ENCODE data around the gene ZNF576. TPM values are rescaled to one million over a fixed set of nuclear protein-coding genes. Genes with fewer than 3 reads are reported as not detected.

Gene ZNF576
- total and polyA plus RNA-seq, 2 donors (not counting 1 experiment from before 2014, with no cell fraction given), result 7.9 to 17.3 TPM

DNA sequence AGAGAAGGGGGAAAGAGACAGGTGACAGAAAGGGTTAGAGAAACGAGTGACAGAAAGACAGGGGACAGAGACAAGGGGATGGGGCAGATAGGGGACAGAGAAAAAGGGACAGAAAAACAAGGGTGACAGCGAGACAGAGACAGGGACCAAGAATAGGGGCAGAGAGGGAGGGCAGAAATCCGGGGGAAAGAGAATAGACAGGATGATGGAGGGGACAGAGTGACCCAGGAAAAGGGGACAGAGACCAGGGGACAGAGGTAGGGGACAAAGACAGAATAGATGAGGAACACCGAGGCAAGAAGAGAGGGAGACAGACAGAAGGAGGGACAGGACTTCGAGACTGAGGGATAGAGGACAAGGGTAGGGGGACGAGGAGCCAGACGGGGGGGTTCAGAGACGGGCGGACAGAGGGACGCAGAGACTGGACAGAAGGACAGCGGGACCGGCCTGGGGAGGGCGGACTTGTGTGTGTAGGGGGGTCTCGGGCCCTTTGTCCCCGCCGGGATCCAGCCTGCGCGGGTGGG is 42.7 kb downstream of the ZNF576 start:
- no peak for TF ChIP-seq EZH2 (IDR thresholded peaks at IDR 0.05; ENCODE audit: borderline replicate concordance, insufficient read depth, low read depth, low read length, poor library complexity, severe bottlenecking)
- TF ChIP-seq, protein P1, sequence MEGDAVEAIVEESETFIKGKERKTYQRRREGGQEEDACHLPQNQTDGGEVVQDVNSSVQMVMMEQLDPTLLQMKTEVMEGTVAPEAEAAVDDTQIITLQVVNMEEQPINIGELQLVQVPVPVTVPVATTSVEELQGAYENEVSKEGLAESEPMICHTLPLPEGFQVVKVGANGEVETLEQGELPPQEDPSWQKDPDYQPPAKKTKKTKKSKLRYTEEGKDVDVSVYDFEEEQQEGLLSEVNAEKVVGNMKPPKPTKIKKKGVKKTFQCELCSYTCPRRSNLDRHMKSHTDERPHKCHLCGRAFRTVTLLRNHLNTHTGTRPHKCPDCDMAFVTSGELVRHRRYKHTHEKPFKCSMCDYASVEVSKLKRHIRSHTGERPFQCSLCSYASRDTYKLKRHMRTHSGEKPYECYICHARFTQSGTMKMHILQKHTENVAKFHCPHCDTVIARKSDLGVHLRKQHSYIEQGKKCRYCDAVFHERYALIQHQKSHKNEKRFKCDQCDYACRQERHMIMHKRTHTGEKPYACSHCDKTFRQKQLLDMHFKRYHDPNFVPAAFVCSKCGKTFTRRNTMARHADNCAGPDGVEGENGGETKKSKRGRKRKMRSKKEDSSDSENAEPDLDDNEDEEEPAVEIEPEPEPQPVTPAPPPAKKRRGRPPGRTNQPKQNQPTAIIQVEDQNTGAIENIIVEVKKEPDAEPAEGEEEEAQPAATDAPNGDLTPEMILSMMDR (IDR thresholded peaks at IDR 0.05), result no peak
- peak overlapping the region; percentile 97 for H3K4me2 ChIP-seq (replicated peaks; ENCODE audit: low read depth, low read length, poor library complexity, severe bottlenecking)
- peak overlapping the region; percentile 65 for H2AFZ ChIP-seq (ENCODE audit: insufficient read depth, low read depth, low read length, poor library complexity, severe bottlenecking)
- H3K4me1 Mint-ChIP-seq, result peaks cover 25% of the 10 kb centered on the region
- no peak for DNase-seq
- H3K4me3 Mint-ChIP-seq, result peak overlapping the region; percentile 80
- ChIA-PET CTCF (no interaction called here), POLR2A (interaction anchor here (0.6 kb wide), 1 partner anchor 12 kb away, joined by 5 read pairs; no protein-coding TSS in a partner anchor)
- no peaks in the 10 kb centered on the region for H4K20me1 ChIP-seq (ENCODE audit: control insufficient read depth, insufficient read depth, low read length, poor library complexity, severe bottlenecking)
- no peaks in the 10 kb centered on the region for H3K79me2 ChIP-seq (ENCODE audit: control insufficient read depth, insufficient read depth, low read length)
- no peak for ATAC-seq (ENCODE audit: low read depth)
- peak overlapping the region; percentile 16 for H3K27ac Mint-ChIP-seq
- H3K4me3 ChIP-seq (ENCODE audit: control extremely low read depth in 1 of 5, extremely low read depth in 1 of 5, insufficient read depth in 1 of 5, low read depth in 2 of 5, low read length in 4 of 5), result peak overlapping the region in 2 of 5 experiments; percentile 19 to 29
- WGBS (ENCODE audit: insufficient coverage), result 12% methylated on average over 16 of the region's 18 CpGs
- no peaks in the 10 kb centered on the region for H3K36me3 ChIP-seq (replicated peaks in 1 of 2; ENCODE audit: control extremely low read depth in 1 of 2, control insufficient read depth in 1 of 2, extremely low read depth in 1 of 2, insufficient read depth in 2 of 2, low read length in 1 of 2)
- peaks cover 35% of the 10 kb centered on the region for H3K27me3 Mint-ChIP-seq
- peak overlapping the region; percentile 53 for H3K9ac ChIP-seq (ENCODE audit: low read length)
- H3K27ac ChIP-seq (ENCODE audit: low read length in 2 of 2), result no peak overlapping the region
- intact Hi-C loops (cut with micrococcal nuclease), result loop anchor here (2.0 kb wide), 1 partner anchor 20 kb away; the partner anchor contains the start of gene ZNF428
- H3K9me3 ChIP-seq (ENCODE audit: control extremely low read depth in 1 of 3, control insufficient read depth in 2 of 3, insufficient read depth in 1 of 3, low read length in 2 of 3), result no peaks in the 10 kb centered on the region
- no peaks in the 10 kb centered on the region for H3K9me3 Mint-ChIP-seq (ENCODE audit: insufficient read depth)
- H3K27me3 ChIP-seq (replicated peaks in 1 of 4; ENCODE audit: control extremely low read depth in 1 of 4, control insufficient read depth in 3 of 4, insufficient read depth in 4 of 4, low read length in 3 of 4), result peaks cover 0 to 56% (median 18%) of the 10 kb centered on the region in 4 experiments
- H3K4me1 ChIP-seq (ENCODE audit: control insufficient read depth in 2 of 2, insufficient read depth in 2 of 2, low read length in 2 of 2), result peaks cover 20 to 26% of the 10 kb centered on the region in 2 donors
